Erythroblast (primary cell): Measurements from ENCODE around the gene SMURF1.

Experiments
- GATA1 ChIP-seq: IDR thresholded peaks from 2 replicates; pipeline ENCODE4 v1.6.1; 2011; ENCODE audit warnings: low read depth, mild to moderate bottlenecking, control low read depth, low read length, moderate library complexity
- POLR2A ChIP-seq: IDR thresholded peaks from 2 replicates; pipeline ENCODE4 v1.6.1; 2011; ENCODE audit warnings: mild to moderate bottlenecking, low read length

- TF ChIP-seq GATA1 (no peak), POLR2A (no peak)
Measured at GRCh38 chr7:99036546-99037111, 107.3 kb downstream of the SMURF1 start.
